ENCODE results near the gene PTPRN2.
"Not testable (repeated sequence)": the region's sequence is repeated elsewhere in the genome, so short reads cannot be mapped to it uniquely, and the experiment has no call there.

Gene PTPRN2

DNA sequence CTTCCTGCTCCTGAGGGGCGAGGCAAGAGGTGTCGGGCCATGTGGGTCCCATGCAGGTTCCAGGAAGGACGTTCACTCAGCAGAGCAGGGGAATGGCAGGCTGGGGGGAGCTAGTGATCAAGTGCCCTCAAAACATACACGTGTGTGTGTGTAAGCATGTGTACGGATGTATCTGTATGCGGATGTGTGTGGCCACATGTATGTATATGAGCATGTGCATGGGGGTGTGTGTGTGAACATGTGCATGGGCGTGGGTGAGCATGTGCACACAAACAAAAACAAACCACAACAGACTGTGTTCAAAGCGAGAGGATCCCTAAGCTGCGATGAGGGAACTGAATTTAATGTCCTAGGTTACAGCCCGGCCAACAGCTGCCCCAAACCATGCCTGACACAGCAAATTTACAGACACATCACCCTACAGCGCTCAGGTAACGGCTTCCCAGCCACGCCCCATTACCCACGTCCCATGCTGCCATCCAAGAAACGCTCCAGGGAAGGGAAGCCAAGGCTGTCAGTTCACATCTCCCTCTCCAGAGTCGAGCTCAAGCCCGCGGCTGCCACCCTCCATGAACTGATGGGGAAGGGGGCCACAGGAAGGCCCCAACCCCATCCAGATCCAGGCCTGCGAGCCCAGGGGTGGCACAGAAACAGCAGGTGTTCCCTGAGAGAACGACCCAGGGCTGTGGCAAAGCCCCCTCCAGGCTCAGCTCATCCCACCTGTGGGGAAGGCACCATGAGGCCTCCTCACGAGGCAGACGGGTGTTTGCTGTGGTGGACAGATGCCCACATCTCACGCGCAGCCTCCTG lies 56.6 kb downstream of the PTPRN2 start:
- DNase-seq = no peak

DNA sequence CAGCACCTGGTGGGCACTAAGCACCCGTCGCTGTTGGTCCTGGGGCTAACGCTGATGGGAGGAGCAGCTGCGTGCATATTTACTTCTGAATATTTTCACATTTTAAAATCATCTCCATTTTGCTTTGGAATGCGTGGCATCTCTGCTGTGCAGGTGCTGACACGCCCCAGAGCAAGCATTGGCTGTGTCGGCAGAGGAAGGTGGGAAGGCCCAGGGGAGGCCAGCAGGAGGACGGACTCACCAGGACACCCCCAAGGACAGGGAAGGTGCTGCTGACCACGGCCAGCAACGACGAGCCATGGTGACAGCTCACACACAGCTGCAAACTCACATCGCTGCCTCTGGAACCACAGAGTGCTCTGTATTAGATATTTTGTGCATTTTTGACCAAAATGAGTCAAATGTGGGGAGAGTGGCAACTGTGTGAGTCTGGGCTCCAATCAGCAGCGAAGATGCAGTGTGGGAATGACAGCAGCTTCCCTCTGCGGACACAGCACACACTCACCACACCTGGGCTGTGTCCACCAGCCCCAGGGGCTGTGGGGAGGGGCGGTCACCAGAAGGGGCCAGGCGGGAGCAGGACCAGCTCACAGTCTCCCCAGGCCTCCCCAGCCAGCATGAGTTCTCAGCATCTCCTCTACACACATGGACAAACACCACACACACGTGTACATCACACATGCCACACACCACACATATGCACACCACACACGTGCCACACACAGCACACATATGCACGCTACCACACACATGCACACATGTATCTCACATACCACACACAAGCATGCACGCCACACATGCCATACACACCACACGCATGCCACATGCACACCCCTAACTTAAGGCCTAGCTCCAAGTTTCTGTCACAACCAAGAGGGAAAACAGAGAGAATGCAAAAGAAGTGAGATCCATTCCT lies 58.2 kb downstream of the PTPRN2 start:
- no peak for DNase-seq

DNA sequence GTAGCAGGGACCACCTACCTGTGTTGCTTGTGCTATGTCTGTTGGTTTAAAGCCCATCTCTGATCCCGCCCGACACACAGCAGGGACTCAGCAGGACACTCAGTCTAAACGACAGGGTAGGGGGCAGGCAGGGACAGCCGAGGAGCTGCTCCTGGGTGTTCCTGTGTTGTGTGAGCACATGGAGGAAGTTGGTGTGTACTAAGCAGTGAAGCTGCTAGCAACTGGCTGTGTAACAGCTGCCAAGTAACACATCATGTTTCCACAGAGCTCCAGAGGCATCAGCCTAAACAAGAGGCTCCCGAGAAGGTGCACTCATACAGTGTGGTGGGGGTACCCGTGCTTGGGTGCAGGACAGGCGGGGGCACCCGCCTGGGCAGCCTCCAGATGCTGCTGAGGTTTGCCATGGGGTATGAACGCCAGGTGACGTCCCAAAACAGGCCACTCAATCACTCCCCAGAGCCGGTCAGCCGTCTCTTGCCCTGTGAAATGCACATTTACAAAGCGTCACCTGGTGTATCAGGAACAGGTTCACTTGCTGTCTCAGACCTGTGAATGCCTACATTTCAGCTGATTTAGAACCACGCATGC lies 59.6 kb downstream of the PTPRN2 start:
- no peak for DNase-seq

DNA sequence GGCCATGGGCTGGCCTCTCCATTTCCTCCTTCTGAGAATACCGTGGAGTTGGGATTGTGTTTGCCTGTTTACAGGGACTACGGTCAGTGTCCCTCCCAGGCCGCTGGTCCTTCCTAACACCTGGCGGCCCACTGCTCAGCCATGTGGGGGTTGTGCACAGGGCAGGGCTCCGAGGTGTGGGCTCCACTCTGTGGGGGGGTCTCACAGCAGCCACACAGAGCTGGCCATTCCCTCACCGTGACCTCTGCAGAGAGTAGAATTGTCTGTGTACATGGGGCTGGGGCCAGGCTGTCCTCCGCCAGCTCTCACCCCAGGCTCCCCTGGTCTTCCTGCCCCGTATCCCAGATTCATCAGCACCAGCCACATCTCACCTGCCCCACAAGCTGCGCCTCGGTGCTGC lies 60.1 kb downstream of the PTPRN2 start:
- DNase-seq = no peak

DNA sequence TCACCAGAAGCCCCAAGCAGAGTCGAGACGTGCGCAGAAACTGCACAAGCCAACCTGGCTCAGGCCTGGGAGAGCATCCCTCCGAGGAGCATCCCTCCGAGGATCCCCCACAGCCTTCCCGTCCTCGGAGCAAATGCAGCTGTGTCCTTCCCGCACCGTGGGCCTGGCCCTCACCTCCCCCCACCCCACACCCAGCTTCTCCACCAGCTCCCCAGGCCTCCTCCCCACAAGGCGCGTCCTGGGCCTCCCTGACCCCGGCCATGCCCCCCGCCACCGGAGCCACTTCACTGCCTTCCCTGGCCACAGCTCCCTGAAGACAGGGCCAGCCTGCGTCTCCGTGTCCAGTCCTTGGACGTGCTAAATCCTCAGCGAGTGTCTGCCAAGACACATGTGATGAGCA lies 60.6 kb downstream of the PTPRN2 start:
- DNase-seq = no peak

DNA sequence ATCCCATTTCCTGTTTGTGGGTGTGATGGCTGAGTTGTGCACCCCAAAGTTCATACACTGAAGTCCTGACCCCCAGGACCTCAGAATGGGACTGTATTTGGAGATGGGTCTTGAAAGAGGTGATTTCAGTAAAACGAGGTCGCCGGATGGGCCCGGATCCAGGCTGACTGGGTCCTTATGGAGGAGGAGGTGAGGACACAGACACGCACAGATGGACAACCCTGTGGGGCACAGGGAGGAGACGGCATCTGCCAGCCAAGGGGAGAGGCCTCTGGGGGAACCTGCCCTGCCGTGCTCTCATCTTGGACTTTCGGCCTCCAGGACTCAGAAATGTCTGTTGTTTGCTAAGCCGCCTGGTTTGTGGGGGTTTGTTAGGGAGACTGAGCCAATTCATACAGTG lies 61.1 kb downstream of the PTPRN2 start:
- no peak for DNase-seq

DNA sequence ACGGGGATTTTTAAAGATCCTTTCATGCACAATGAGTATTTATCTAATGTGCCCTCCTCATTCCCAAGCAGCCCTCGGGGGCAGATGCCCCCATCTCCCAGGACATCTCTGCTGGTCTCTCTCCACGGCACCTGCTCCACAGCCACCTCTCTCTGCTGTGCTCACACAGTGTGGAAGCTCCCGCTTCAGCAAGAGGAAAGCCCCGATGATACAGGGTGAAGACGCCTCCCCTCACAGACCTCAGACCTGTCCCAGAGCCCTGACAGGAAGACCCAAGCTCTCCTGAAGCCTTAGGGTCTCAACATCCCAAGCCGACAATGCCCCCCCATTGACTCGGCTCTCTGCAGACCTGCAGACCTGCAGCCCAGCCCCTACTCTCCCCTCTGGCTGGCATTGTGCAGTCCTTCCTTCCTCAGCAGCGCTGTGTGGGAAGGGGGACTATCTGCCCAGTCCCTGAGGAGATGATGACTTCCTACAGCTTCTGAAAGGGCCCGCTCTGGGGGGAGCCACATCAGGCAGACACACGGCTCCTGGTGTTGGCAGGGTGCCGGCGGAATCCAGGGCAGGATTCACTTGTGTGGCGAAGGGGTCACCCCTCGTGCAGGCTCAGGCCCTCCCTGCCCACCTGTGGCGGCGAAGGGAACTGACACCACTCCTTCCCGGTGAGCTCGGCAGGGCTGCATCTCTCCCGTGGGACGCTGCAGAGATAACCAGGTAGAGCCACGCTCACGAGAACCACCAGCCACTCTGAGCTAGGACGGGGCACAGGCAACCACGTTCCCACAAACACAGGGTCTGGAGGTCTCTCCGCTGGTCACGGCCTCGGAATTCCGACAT lies 61.8 kb downstream of the PTPRN2 start:
- DNase-seq = no peak

DNA sequence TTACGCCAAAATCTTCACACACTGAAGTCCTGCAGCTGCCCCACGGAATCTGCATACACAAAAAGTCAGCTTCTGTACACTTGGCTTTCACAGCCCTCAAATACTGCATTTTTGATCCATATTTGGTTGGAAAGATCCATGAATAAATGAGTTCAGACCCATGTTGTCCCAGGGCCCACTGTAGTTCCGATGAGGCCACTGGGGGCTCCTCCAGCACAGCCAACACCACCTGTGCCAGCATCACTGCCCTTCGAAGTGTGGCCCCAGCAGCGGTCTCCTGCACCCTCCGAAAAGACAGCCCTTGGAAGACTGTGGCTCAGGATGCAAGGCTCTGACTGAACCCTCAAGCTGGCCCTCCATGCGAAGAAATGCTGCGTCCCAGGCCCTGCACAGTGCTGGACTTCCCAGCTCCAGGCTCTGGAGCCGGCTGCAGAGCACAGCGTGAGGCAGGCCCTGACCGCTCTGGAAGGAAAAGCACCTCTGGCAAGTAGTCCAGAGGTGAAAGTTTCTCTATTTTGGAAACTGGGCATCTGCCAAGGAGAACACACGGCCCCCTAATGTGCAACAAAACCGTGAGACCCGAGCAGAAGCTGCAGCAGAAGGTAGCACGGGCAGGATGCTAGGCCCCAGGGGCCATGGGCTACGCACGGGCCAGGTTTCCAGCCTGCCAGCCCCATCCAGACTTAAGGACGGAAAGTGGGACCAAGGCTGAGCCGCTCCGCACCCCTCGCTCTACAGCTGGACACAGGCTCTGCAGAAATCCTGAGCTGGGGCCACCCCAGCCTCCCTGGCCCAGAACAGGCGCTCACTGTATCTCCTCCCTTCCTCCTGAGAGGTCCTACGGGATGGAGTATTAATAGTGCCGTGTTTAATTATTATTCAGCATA lies 62.6 kb downstream of the PTPRN2 start:
- no peak for DNase-seq

DNA sequence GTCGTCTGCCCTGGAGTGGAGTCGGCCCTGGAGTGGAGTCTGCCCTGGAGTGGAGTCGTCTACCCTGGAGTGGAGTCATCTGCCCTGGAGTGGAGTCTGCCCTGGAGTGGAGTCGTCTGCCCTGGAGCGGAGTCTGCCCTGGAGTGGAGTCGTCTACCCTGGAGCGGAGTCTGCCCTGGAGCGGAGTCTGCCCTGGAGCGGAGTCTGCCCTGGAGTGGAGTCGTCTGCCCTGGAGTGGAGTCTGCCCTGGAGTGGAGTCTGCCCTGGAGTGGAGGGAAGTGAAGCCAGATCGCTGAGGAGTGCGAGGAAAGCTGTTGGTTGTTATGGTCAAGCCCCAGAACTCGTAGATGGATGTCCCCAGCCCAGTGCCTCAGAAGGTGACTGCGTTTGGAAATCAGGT lies 63.3 kb downstream of the PTPRN2 start:
- DNase-seq = not testable (repeated sequence)

DNA sequence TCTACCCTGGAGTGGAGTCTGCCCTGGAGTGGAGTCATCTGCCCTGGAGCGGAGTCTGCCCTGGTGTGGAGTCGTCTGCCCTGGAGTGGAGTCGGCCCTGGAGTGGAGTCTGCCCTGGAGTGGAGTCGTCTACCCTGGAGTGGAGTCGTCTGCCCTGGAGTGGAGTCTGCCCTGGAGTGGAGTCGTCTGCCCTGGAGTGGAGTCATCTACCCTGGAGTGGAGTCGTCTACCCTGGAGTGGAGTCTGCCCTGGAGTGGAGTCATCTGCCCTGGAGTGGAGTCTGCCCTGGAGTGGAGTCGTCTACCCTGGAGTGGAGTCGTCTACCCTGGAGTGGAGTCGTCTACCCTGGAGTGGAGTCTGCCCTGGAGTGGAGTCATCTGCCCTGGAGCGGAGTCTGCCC lies 63.7 kb downstream of the PTPRN2 start:
- not testable (repeated sequence) for DNase-seq

DNA sequence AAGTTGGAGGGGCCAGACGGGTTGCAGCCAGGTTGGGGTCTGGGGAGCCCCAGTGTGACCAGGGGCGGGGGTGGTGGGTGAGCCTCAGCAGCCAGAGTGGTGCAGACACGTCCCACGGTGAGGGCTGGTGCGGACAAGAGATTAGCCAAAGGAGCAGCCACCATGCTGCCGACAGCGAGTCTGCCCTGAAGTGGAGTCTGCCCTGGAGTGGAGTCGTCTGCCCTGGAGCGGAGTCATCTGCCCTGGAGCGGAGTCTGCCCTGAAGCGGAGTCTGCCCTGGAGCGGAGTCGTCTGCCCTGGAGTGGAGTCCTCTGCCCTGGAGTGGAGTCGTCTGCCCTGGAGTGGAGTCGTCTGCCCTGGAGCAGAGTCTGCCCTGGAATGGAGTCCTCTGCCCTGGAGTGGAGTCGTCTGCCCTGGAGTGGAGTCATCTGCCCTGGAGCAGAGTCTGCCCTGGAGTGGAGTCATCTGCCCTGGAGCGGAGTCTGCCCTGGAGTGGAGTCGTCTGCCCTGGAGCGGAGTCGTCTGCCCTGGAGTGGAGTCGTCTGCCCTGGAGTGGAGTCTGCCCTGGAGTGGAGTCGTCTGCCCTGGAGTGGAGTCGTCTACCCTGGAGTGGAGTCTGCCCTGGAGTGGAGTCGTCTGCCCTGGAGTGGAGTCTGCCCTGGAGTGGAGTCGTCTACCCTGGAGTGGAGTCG lies 64.3 kb downstream of the PTPRN2 start:
- not testable (repeated sequence) for DNase-seq

DNA sequence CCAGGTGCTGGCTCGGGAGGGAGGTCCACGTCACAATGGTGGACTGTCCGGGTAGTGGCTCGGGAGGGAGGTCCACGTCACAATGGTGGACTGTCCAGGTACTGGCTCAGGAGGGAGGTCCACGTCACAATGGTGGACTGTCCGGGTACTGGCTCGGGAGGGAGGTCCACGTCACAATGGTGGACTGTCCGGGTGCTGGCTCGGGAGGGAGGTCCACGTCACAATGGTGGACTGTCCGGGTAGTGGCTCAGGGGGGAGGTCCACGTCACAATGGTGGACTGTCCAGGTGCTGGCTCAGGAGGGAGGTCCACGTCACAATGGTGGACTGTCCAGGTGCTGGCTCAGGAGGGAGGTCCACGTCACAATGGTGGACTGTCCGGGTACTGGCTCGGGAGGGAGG lies 65.8 kb downstream of the PTPRN2 start:
- DNase-seq = not testable (repeated sequence)

DNA sequence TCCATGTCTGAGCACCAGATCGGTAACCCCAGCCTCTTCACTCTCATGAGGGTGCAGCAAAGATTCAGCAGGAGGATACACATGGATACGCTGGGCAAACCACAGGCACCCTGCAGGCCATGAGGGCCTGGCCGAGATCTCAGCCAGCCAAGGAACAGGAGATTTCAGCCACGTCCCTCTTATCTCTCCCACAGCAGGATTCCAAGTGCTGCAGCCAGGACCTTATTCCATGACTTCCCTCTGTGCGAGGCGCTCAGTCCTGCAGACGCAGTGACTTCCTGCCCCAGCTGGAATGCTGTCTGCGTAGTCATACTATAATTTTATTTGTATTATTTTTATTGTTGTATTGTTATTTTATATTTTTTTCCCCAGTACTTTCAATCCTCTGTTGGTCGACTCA lies 66.8 kb downstream of the PTPRN2 start:
- no peak for DNase-seq

DNA sequence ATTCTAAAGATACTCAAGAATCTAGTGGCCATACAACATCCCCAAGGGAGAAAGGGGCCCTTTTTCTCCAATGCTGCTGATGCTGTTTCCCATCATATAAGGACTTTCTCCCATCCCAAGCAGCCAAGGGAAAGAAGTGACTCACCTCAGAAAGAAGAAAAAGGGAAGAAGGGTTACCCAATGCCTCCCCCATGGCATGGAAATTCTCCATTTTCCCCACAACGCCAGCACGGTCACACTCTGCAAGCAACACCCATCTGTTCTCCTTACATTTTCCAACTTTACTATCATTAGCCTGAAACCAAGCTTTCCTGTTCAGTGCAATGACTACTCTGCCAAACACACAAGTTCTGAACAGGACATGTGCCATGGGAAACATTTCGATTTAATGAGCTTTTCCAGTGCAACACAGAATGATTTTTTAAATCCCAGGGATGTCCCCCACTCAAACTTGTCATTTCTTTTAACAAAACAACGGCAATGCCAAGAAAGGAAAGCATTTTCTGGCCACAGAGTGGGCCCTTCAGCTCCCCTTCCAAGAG lies 67.9 kb downstream of the PTPRN2 start:
- no peak for DNase-seq

DNA sequence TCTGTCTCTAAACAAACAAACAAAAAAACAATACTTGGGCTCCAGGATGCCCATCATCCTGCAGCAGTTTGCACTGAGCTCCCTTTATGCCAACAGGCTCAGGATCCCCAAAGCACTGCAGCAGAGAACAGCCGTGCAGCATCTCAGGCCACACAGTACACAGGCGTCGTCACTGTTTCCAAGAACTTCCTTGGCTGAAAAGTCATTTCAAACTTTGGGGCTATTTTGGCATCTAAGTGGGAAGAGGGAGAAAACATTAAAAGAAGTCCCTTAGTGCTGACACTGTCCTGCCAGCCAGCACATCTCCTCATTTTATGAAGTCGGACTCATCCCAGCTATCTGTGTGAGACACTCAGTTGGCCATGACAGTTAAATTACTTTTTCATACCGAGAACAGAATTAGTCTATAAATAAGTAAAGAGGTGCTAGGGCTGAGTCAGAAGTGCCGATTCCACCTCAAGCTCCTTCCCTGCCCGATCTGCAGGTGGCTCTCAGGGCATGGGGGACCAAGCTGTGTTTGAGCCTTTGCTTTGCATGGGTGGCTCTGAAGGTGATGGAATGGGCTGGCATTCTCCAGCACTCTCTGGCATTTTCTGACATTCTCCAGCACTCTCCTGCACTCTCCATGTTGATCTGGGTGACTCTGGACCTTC lies 68.5 kb downstream of the PTPRN2 start:
- no peak for DNase-seq

DNA sequence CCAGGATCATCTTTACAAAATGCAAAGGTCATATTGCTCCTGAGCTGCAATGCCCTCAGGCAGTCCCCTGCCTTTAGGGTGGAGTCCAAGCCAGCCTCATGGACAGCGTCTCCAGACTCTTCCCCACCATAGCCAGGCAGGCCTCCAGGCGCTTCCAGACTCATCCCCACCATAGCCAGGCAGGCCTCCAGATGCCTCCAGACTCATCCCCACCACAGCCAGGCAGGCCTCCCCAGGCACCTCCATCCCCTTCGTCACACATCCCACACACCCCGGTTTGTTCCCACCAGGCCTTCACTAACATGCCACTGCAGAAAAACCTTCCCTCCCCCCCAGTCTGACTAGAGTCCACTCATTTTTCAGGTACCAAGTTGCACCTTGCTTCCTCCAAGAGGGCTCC lies 70.1 kb downstream of the PTPRN2 start:
- no peak for DNase-seq

DNA sequence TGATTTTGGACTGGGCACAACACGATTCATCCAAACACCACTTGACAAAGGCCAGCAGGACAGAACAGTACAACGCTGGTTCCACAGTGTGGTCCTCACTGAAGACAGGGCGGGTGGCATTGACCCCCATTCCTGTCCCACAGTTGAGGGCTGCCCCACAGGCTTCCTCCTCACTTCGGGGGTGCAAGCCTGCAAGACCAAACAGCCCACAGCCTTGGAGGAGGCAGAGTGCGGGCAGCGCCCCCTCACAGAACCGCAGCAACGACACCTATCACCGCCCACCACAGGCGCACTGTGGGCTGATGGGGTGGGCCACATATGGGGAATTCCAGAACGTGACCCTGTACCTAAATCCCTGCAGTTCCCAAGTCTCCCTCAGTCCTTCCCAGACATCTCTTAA lies 70.6 kb downstream of the PTPRN2 start:
- no peak for DNase-seq

DNA sequence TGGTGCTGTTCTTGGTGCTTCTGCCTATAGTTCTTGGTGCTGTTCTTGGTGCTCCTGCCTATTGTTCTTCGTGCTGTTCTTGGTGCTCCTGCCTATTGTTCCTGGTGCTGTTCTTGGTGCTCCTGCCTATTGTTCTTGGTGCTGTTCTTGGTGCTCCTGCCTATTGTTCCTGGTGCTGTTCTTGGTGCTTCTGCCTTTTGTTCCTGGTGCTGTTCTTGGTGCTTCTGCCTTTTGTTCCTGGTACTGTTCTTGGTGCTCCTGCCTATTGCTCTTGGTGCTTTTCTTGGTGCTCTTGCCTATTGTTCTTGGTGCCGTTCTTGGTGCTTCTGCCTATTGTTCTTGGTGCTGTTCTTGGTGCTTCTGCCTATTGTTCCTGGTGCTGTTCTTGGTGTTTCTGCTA lies 71.1 kb downstream of the PTPRN2 start:
- no peak for DNase-seq

DNA sequence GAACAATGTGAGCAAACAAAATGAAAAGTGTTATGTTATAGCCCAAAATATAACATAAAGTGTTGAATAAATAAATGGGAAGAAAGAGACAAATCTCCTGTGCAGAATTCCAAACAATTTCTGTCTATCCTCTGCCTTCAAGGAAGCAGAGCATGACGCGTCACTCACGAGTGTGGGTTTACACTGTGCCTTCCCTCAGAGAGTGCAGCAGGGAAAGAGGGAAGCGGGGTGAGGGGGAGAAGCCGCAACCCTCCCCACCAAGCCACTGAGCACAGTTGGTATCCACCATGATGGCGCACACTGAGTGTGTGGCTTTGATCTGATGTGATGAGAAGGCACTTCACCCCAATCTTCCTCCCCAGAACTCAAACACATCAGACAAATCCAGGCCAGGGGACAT lies 74.8 kb downstream of the PTPRN2 start:
- DNase-seq = no peak

DNA sequence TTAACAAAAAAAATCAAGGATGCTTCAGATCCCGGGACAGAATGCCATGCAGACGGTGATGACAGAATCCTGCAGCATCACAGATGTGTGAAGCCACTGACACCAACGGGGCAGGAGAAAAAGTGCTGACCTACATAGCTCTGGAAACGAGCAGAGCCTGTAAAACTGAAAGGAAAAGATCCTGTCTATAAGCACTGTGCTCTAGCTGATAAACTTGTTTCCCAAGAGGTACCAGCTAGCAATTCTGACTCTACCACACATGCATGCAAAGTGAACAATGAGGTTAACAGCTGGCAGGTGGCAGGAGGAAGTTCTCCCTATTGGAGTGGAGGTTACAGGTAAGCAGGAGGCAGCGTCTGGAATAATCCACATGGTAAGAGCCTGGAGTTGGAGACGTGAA lies 75.6 kb downstream of the PTPRN2 start:
- DNase-seq = no peak
